ENCODE measurements around the gene ARMC10. TPM values are rescaled to one million over a fixed set of nuclear protein-coding genes. Genes with fewer than 3 reads are reported as not detected.

The ARMC10 gene
- total RNA-seq, 6 donors from 2014 or later, result 13.6 to 34.5 (median 30.4) TPM

Other genes starting within 250 kb of the ARMC10 start
- gene LRRC17, start 162.1 kb upstream of the ARMC10 start, total RNA-seq, result 1 to 10 TPM in 3 of 6 donors, under 1 TPM in 2, not detected in 1; 0.46 to 4.7 (median 3.4) TPM
- gene FBXL13, start 344 bp upstream of the ARMC10 start, total RNA-seq, result 10 to 100 TPM in 1 of 6 donors, 1 to 10 TPM in 5; 1.6 to 11.6 (median 2.9) TPM
- gene NAPEPLD, start 74.0 kb downstream of the ARMC10 start, total RNA-seq, result 10 to 100 TPM in 4 of 6 donors, 1 to 10 TPM in 2; 8.9 to 20.8 (median 10.8) TPM
- gene PMPCB, start 222.3 kb downstream of the ARMC10 start, total RNA-seq, result 10 to 100 TPM; 24.9 to 53.2 (median 41.8) TPM

Data from upper lobe of left lung (tissue), 6 donors.